Osteoblast (primary cell): Measurements from ENCODE around the gene DNAJC12. TPM values are rescaled to one million over a fixed set of nuclear protein-coding genes. Genes with fewer than 3 reads are reported as not detected.

Source experiments
- DNase-seq: peaks from one replicate; pipeline ENCODE4 v3.0.0; 2011; ENCODE audit warnings: low spot score, mixed read lengths; ENCODE audit not compliant: insufficient read length; ENCODE audit errors: missing footprints
- H2AFZ ChIP-seq: 2 replicates; pipeline ENCODE4 v1.6.0; 2011; ENCODE audit warnings: mild to moderate bottlenecking, low read length
- H3K27ac ChIP-seq: 2 replicates; pipeline ENCODE4 v1.5.1; 2011; ENCODE audit warnings: mild to moderate bottlenecking, low read depth, low read length, moderate library complexity
- H3K27me3 ChIP-seq: 2 replicates; pipeline ENCODE4 v1.6.0; 2012; ENCODE audit warnings: mild to moderate bottlenecking, control low read depth, inconsistent platforms, low read length, moderate library complexity; ENCODE audit not compliant: insufficient read depth
- H3K36me3 ChIP-seq: 2 replicates; pipeline ENCODE4 v1.5.1; 2011; ENCODE audit warnings: mild to moderate bottlenecking, low read length, control low read depth, moderate library complexity; ENCODE audit not compliant: insufficient read depth
- H3K4me1 ChIP-seq: 2 replicates; pipeline ENCODE4 v1.5.1; 2011; ENCODE audit warnings: mild to moderate bottlenecking, low read length, control low read depth, moderate library complexity; ENCODE audit not compliant: insufficient read depth
- H3K4me2 ChIP-seq: 2 replicates; pipeline ENCODE4 v1.6.0; 2011; ENCODE audit warnings: mild to moderate bottlenecking, low read length; ENCODE audit not compliant: insufficient read depth
- H3K4me3 ChIP-seq: fragments of 200-600 bp; sonication (generic); 3 replicates; pipeline ENCODE4 v1.5.1; 2012; ENCODE audit warnings: mild to moderate bottlenecking, low read length, inconsistent platforms; ENCODE audit not compliant: insufficient read depth
- H3K79me2 ChIP-seq: 2 replicates; pipeline ENCODE4 v1.6.0; 2012; ENCODE audit warnings: mild to moderate bottlenecking, low read length, control low read depth, inconsistent platforms; ENCODE audit not compliant: insufficient read depth
- H3K9me3 ChIP-seq: 2 replicates; pipeline ENCODE4 v1.5.1; 2011; ENCODE audit warnings: low read depth, low read length, control low read depth
- H4K20me1 ChIP-seq: 2 replicates; pipeline ENCODE4 v1.6.0; 2012; ENCODE audit warnings: mild to moderate bottlenecking, low read length, control low read depth; ENCODE audit not compliant: insufficient read depth
- CTCF ChIP-seq: IDR thresholded peaks from 2 replicates; pipeline ENCODE4 v1.5.1; 2011; ENCODE audit warnings: mild to moderate bottlenecking, low read depth, low read length, moderate library complexity; ENCODE audit errors: extremely low read depth
- total RNA-seq: library from RNA; depleted of rRNA; stranded (reverse); fragments of >200 nt; gene quantifications from 2 replicates; pipeline ENCODE4 v1.2.3, GENCODE V29; 2012

Gene DNAJC12
- 4.0 and 6.2 TPM in 2 replicates for total RNA-seq

- Histone ChIP-seq H3K9me3 (peaks cover 3% of the 10 kb centered on the region), H3K27ac (no peak within 1 kb of the TSS), H3K79me2 (no peaks in the 10 kb centered on the region), H3K27me3 (no peaks in the 10 kb centered on the region), H3K4me2 (peak within 1 kb of the TSS; percentile 77), H3K4me1 (peaks cover 6% of the 10 kb centered on the region), H4K20me1 (no peaks in the 10 kb centered on the region), H3K4me3 (peak within 1 kb of the TSS; percentile 63), H3K36me3 (no peaks in the 10 kb centered on the region), H2AFZ (peak within 1 kb of the TSS; percentile 85)
- DNase-seq = peak; percentile 59
- TF ChIP-seq CTCF = no peak
These were observed at the start of gene DNAJC12 for GRCh38 chr10:67837541-67838314. Gene DNAJC12 (minus strand): TSS chr10:67838188. CDS start chr10:67838011, 177 bp downstream.

GRCh38 chr10:67884842-67885670, 47.1 kb upstream of the DNAJC12 start:
- Histone ChIP-seq H3K36me3 (peaks cover 28% of the 10 kb centered on the region), H3K27ac (peak overlapping the region; percentile 70), H3K4me1 (peaks cover 5% of the 10 kb centered on the region), H4K20me1 (peaks cover 5% of the 10 kb centered on the region), H3K27me3 (no peaks in the 10 kb centered on the region), H3K9me3 (no peaks in the 10 kb centered on the region), H3K4me3 (peak overlapping the region; percentile 85), H3K4me2 (peak overlapping the region; percentile 88), H2AFZ (peak overlapping the region; percentile 61), H3K79me2 (peaks cover 44% of the 10 kb centered on the region)
- DNase-seq = peak; percentile 95
- no peak for TF ChIP-seq CTCF

- no peaks in the 10 kb centered on the region for H3K27me3 ChIP-seq
- H3K9me3 ChIP-seq = no peaks in the 10 kb centered on the region
- peaks cover 22% of the 10 kb centered on the region for H3K36me3 ChIP-seq
- peaks cover 38% of the 10 kb centered on the region for H3K79me2 ChIP-seq
- DNase-seq = peak; percentile 97
- peak within 1 kb of the TSS; percentile 85 for H3K4me3 ChIP-seq
- H3K4me2 ChIP-seq = peak within 1 kb of the TSS; percentile 88
- TF ChIP-seq CTCF = no peak
- peaks cover 5% of the 10 kb centered on the region for H4K20me1 ChIP-seq
- peak within 1 kb of the TSS; percentile 70 for H3K27ac ChIP-seq
- H2AFZ ChIP-seq = peak within 1 kb of the TSS; percentile 88
- H3K4me1 ChIP-seq = peaks cover 5% of the 10 kb centered on the region
These were observed 46.4 kb upstream of the DNAJC12 start, which contains the start of gene SIRT1 for GRCh38 chr10:67884313-67884841. Gene SIRT1 (plus strand): TSS chr10:67884656. CDS start chr10:67884722, 66 bp downstream.
